ENCODE data around the gene DIRAS1. TPM values are rescaled to one million over a fixed set of nuclear protein-coding genes. Genes with fewer than 3 reads are reported as not detected.

Gene DIRAS1
- polyA plus RNA-seq, 2 of the 4 experiments (the other 2 are of a cell fraction): 2.5 to 4.3 TPM

GRCh38 chr19:2721570-2722540 lies 683 bp upstream of the DIRAS1 start:
- peak overlapping the region; percentile 90 for H3K4me2 ChIP-seq
- no peaks in the 10 kb centered on the region for H3K9me3 ChIP-seq
- peaks cover 22% of the 10 kb centered on the region for H3K4me1 ChIP-seq
- POLR2A ChIA-PET: no interaction called here
- DNase-seq (ENCODE audit: low read depth in 1 of 2, low spot score in 1 of 2): no peak
- no peak for TF ChIP-seq KDM5A (IDR thresholded peaks at IDR 0.05)
- TF ChIP-seq CBX2 (IDR thresholded peaks at IDR 0.05; ENCODE audit: borderline replicate concordance, low read depth): no peak
- no peak for TF ChIP-seq ZNF302 (CRISPR knock-in tag; IDR thresholded peaks at IDR 0.05)
- TF ChIP-seq, protein P1, sequence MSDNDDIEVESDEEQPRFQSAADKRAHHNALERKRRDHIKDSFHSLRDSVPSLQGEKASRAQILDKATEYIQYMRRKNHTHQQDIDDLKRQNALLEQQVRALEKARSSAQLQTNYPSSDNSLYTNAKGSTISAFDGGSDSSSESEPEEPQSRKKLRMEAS (IDR thresholded peaks at IDR 0.05): no peak
- TF ChIP-seq KDM1A (IDR thresholded peaks at IDR 0.05; ENCODE audit: low read depth): no peak
- no peak for TF ChIP-seq SREBF2 (IDR thresholded peaks at IDR 0.05)
- no peak for TF ChIP-seq ZC3H11A (IDR thresholded peaks at IDR 0.05)
- TF ChIP-seq USF2 (IDR thresholded peaks at IDR 0.05): no peak
- TF ChIP-seq HEYL (CRISPR knock-in tag; IDR thresholded peaks at IDR 0.05): no peak
- TF ChIP-seq TP53 (CRISPR knock-in tag; IDR thresholded peaks at IDR 0.05): no peak
- TF ChIP-seq HDAC2 (IDR thresholded peaks at IDR 0.05): no peak
- H3K27ac ChIP-seq: peak overlapping the region in 1 of 2 experiments; percentile 90; a peak in 3 of 6 replicates
- ATAC-seq: no peak
- 93% methylated on average over 17 of the region's 39 CpGs for WGBS (ENCODE audit: missing lambda C conversion rate)
- CTCF ChIA-PET: interaction anchor here (2.4 kb wide), 1 partner anchor 74 kb away, joined by 6 read pairs; no protein-coding TSS in a partner anchor
- H3K4me3 ChIP-seq: peak overlapping the region; percentile 62
- FAIRE-seq: no peak

DNA sequence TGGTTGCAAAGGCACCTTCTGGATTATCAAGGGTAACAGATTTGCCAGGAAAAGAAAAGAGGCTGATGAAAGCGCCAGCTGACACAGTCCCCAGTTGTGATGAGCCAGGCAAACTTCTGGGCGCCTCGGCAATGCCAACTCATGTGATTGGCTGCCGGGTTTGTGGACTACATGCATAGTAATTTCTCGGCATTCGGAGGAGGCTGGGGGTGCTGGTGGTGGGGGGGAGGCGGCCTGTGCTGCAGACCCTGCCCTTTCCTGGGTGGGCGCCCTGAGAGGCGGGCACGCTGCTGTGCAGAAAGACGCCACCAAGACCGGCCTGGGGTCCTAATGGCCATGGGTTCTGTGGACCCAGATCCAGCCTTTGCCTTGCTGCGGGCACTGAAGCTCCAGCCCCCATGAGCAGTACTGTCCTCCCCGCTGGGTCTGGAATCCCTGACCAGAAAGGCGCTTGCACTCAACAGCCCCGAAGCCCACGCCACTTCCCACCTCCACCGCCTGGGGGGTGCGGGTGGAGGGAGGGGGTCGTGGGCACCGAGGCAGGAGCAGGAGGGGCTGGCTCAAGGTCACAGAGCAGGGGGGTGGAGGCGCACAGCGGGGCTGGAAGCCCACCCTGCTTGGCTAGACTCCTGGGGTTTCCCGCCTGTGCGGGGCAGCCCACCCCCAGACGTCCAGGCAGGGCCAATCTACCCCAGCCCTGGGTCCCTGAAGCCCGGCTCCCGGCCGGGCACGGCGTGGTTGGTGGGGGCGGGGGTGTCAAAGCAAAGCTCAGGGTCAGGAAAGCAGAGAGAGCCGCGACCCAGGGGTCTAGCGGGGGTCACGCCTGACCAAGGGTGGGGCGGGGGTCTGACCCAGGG lies 1.0 kb downstream of the DIRAS1 start:
- ChIA-PET CTCF (no interaction called here), POLR2A (no interaction called here)
- H3K9me3 ChIP-seq: 0 out of 3 replicates have a peak, but pooled peaks cover 6% of the 10 kb centered on the region
- H3K27ac ChIP-seq: peak overlapping the region in 1 of 2 experiments; percentile 90; a peak in 3 of 6 replicates
- H3K4me2 ChIP-seq: peak overlapping the region; percentile 90
- H3K4me1 ChIP-seq: peaks cover 22% of the 10 kb centered on the region
- H3K4me3 ChIP-seq: peak overlapping the region; percentile 62
- FAIRE-seq (no peak), ATAC-seq (peak; percentile 14 to 34; a peak in 3 of 6 replicates), DNase-seq (ENCODE audit: low read depth in 1 of 2, low spot score in 1 of 2) (no peak)
- WGBS (ENCODE audit: missing lambda C conversion rate): 53% methylated on average over 10 of the region's 37 CpGs
- TF ChIP-seq RARB (CRISPR knock-in tag; IDR thresholded peaks at IDR 0.05) (no peak), FOSL2 (IDR thresholded peaks at IDR 0.05) (no peak), FOSL2 (CRISPR knock-in tag; IDR thresholded peaks at IDR 0.05) (no peak), ESRRA (IDR thresholded peaks at IDR 0.05; ENCODE audit: borderline replicate concordance, low read length) (no peak), HOXB13 (CRISPR knock-in tag; IDR thresholded peaks at IDR 0.05; ENCODE audit: low read depth) (no peak), JUN (IDR thresholded peaks at IDR 0.05) (no peak), CBX2 (IDR thresholded peaks at IDR 0.05; ENCODE audit: borderline replicate concordance, low read depth) (no peak), TFCP2L1 (CRISPR knock-in tag; IDR thresholded peaks at IDR 0.05) (no peak), MAZ (IDR thresholded peaks at IDR 0.05; ENCODE audit: borderline replicate concordance, low read depth, low read length) (no peak), FOSB (CRISPR knock-in tag; IDR thresholded peaks at IDR 0.05) (no peak), GATA3 (IDR thresholded peaks at IDR 0.05; ENCODE audit: borderline replicate concordance) (no peak), NPAS2 (CRISPR knock-in tag; IDR thresholded peaks at IDR 0.05; ENCODE audit: borderline replicate concordance) (no peak), ZFP36 (IDR thresholded peaks at IDR 0.05; ENCODE audit: borderline replicate concordance, partially characterized antibody) (no peak), KDM5A (IDR thresholded peaks at IDR 0.05) (no peak), KDM1A (IDR thresholded peaks at IDR 0.05; ENCODE audit: low read depth) (no peak)
- TF ChIP-seq, protein P2, sequence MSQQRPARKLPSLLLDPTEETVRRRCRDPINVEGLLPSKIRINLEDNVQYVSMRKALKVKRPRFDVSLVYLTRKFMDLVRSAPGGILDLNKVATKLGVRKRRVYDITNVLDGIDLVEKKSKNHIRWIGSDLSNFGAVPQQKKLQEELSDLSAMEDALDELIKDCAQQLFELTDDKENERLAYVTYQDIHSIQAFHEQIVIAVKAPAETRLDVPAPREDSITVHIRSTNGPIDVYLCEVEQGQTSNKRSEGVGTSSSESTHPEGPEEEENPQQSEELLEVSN (IDR thresholded peaks at IDR 0.05; ENCODE audit: borderline replicate concordance, low read depth): no peak

Data from A549 (cell line).